Dedifferentiated amniotic fluid mesenchymal stem cell (primary cell): ENCODE results near the gene TEX30.

Experiments used
- DNase-seq: peaks from one replicate; pipeline ENCODE4 v3.0.0-alpha.2; 2016; ENCODE audit errors: extremely low spot score

The TEX30 gene

GRCh38 chr13:102779436-102780159 is 6.0 kb upstream of the TEX30 start:
- no peak for DNase-seq

GRCh38 chr13:102777736-102778135 is 4.2 kb upstream of the TEX30 start:
- DNase-seq = no peak

- no peak for DNase-seq
Measured at GRCh38 chr13:102776271-102776670, 2.7 kb upstream of the TEX30 start.

GRCh38 chr13:102774591-102775520 is 1.3 kb upstream of the TEX30 start:
- no peak for DNase-seq

- DNase-seq = no peak
Measured at GRCh38 chr13:102774214-102774568, 605 bp upstream of the TEX30 start.

- DNase-seq = no peak
Measured at GRCh38 chr13:102772042-102772425, 1.6 kb downstream of the TEX30 start.

- no peak for DNase-seq
Measured at GRCh38 chr13:102771298-102772041, 2.1 kb downstream of the TEX30 start.

- no peak for DNase-seq
Measured at GRCh38 chr13:102770435-102770834, 3.2 kb downstream of the TEX30 start.

GRCh38 chr13:102769679-102770078 is 3.9 kb downstream of the TEX30 start:
- DNase-seq = no peak

GRCh38 chr13:102768909-102769308 is 4.7 kb downstream of the TEX30 start:
- DNase-seq = no peak

- DNase-seq = no peak
Measured at GRCh38 chr13:102763741-102764140, 9.8 kb downstream of the TEX30 start.

- DNase-seq = no peak
Measured at GRCh38 chr13:102761071-102761470, 12.5 kb downstream of the TEX30 start.

- DNase-seq = no peak
Measured at GRCh38 chr13:102758842-102759241, 14.7 kb downstream of the TEX30 start.

- DNase-seq = no peak
Measured at GRCh38 chr13:102757006-102757405, 16.6 kb downstream of the TEX30 start.

- DNase-seq = no peak
Measured at GRCh38 chr13:102751886-102752285, 21.7 kb downstream of the TEX30 start.

GRCh38 chr13:102742506-102742905 is 31.1 kb downstream of the TEX30 start:
- no peak for DNase-seq

- DNase-seq = no peak
Measured at GRCh38 chr13:102742101-102742500, 31.5 kb downstream of the TEX30 start.

GRCh38 chr13:102729560-102730270 is 43.9 kb downstream of the TEX30 start:
- peak; percentile 72 for DNase-seq

GRCh38 chr13:102726430-102726829 is 47.2 kb downstream of the TEX30 start:
- DNase-seq = no peak

GRCh38 chr13:102724923-102725322 is 48.7 kb downstream of the TEX30 start:
- no peak for DNase-seq

- no peak for DNase-seq
Measured at GRCh38 chr13:102721800-102722231, 51.8 kb downstream of the TEX30 start.

- DNase-seq = no peak
Measured at GRCh38 chr13:102718746-102719145, 54.8 kb downstream of the TEX30 start.
